Measurements from ENCODE around the gene CCDC169. TPM values are rescaled to one million over a fixed set of nuclear protein-coding genes. Genes with fewer than 3 reads are reported as not detected.

CCDC169 gene
- total and polyA plus RNA-seq, 2 of the 4 experiments (the other 2 are of a cell fraction): 0.54 to 0.62 TPM

GRCh38 chr13:36193151-36193855, 104.3 kb downstream of the CCDC169 start:
- no peak overlapping the region for H3K27ac ChIP-seq (ENCODE audit: insufficient read depth, low read length)
- H3K4me3 ChIP-seq (ENCODE audit: insufficient read depth, low read depth, low read length): no peak overlapping the region
- H3K4me1 ChIP-seq (ENCODE audit: control insufficient read depth, insufficient read depth, low read length): no peaks in the 10 kb centered on the region
- H3K27me3 ChIP-seq (ENCODE audit: control insufficient read depth, insufficient read depth, low read length): 0 out of 2 replicates have a peak, but pooled peaks cover 3% of the 10 kb centered on the region
- no peak overlapping the region for H3K4ac ChIP-seq (ENCODE audit: low read depth, low read length)
- intact Hi-C loops (cut with micrococcal nuclease) (no loop called here), in situ Hi-C loops (cut with MboI; ENCODE audit: low sequenced_read_pairs) (no loop called here), dilution Hi-C loops (cut with HindIII; ENCODE audit: low sequenced_read_pairs, unreplicated experiment) (no loop called here)
- no peak overlapping the region for H2AK9ac ChIP-seq (replicated peaks; ENCODE audit: low read depth, low read length, poor library complexity)
- H3K9ac ChIP-seq (ENCODE audit: low read depth, low read length): no peak overlapping the region
- H2BK120ac ChIP-seq (ENCODE audit: low read depth, low read length): no peak overlapping the region
- CTCF ChIA-PET: no interaction called here
- TF ChIP-seq BHLHE40 (IDR thresholded peaks at IDR 0.05; ENCODE audit: low read depth, low read length) (no peak), MAZ (IDR thresholded peaks at IDR 0.05; ENCODE audit: borderline replicate concordance, low read depth, low read length) (no peak), SMC3 (IDR thresholded peaks at IDR 0.05; ENCODE audit: low read depth, low read length) (no peak), FOS (IDR thresholded peaks at IDR 0.05; ENCODE audit: low read depth, low read length) (no peak), POLR2A (IDR thresholded peaks at IDR 0.05; ENCODE audit: low read depth, low read length) (no peak), MXI1 (IDR thresholded peaks at IDR 0.05; ENCODE audit: borderline replicate concordance, low read depth, low read length) (no peak), ELK1 (IDR thresholded peaks at IDR 0.05; ENCODE audit: borderline replicate concordance, low read depth, low read length) (no peak), USF2 (IDR thresholded peaks at IDR 0.05; ENCODE audit: low read depth, low read length) (no peak), RAD21 (IDR thresholded peaks at IDR 0.05; ENCODE audit: low read length) (no peak)
- no peak overlapping the region for H4K8ac ChIP-seq (ENCODE audit: low read depth in 2 of 2, low read length in 2 of 2)
- no peak overlapping the region for H3K56ac ChIP-seq (ENCODE audit: extremely low read depth, insufficient read depth, low read length)
- H3K9me1 ChIP-seq (ENCODE audit: insufficient read depth, low read length): no peaks in the 10 kb centered on the region
- no peak overlapping the region for H2BK5ac ChIP-seq (ENCODE audit: low read depth, low read length, poor library complexity, severe bottlenecking)
- no peak overlapping the region for H3K23ac ChIP-seq (ENCODE audit: low read depth, low read length)
- H3K36me3 ChIP-seq (ENCODE audit: control insufficient read depth, insufficient read depth, low read length): no peaks in the 10 kb centered on the region
- no CpG with 5 or more reads among the region's 1 CpG for WGBS, 2 experiments (ENCODE audit: extremely low coverage in 2 of 2, insufficient read length in 1 of 2)
- H2BK20ac ChIP-seq (ENCODE audit: low read depth, low read length): no peak overlapping the region
- ATAC-seq (ENCODE audit: low read depth) (no peak), DNase-seq (no peak)
- no peak overlapping the region for H4K91ac ChIP-seq (ENCODE audit: insufficient read depth, low read depth, low read length)
- H2AFZ ChIP-seq (replicated peaks; ENCODE audit: low read length, poor library complexity): no peak overlapping the region
- H3K79me1 ChIP-seq (ENCODE audit: low read depth in 1 of 2, low read length in 2 of 2): no peaks in the 10 kb centered on the region
- H2BK15ac ChIP-seq (ENCODE audit: low read depth, low read length): no peak overlapping the region
- H4K20me1 ChIP-seq (ENCODE audit: insufficient read depth, low read length): no peaks in the 10 kb centered on the region
- H3K14ac ChIP-seq (replicated peaks; ENCODE audit: low read depth, low read length): no peak overlapping the region
- H4K5ac ChIP-seq (ENCODE audit: low read depth, low read length): no peak overlapping the region
- BruUV-seq (replicated peaks): no TSS peak
- POLR2A ChIA-PET (ENCODE audit: unreplicated experiment): no interaction called here
- no peak overlapping the region for H2AK5ac ChIP-seq (ENCODE audit: low read depth, low read length)
- H3K18ac ChIP-seq (ENCODE audit: low read depth, low read length): no peak overlapping the region
- no peak overlapping the region for H3K4me2 ChIP-seq (ENCODE audit: low read depth, low read length)
- H3K9me3 ChIP-seq (ENCODE audit: control insufficient read depth, insufficient read depth, low read length): no peaks in the 10 kb centered on the region

Measured in IMR-90 (cell line).